GM21576 (cell line): ENCODE results near the gene OSCP1.
A peak's percentile ranks its signal among the peaks of the same experiment; 100 is the strongest.

Experiments used
- ATAC-seq: cut with Tn5 transposase; IDR thresholded peaks from one replicate; pipeline ENCODE4 v1.9.1; 2021; ENCODE audit warnings: mild to moderate bottlenecking, moderate library complexity; ENCODE audit not compliant: unreplicated experiment

The OSCP1 gene

DNA sequence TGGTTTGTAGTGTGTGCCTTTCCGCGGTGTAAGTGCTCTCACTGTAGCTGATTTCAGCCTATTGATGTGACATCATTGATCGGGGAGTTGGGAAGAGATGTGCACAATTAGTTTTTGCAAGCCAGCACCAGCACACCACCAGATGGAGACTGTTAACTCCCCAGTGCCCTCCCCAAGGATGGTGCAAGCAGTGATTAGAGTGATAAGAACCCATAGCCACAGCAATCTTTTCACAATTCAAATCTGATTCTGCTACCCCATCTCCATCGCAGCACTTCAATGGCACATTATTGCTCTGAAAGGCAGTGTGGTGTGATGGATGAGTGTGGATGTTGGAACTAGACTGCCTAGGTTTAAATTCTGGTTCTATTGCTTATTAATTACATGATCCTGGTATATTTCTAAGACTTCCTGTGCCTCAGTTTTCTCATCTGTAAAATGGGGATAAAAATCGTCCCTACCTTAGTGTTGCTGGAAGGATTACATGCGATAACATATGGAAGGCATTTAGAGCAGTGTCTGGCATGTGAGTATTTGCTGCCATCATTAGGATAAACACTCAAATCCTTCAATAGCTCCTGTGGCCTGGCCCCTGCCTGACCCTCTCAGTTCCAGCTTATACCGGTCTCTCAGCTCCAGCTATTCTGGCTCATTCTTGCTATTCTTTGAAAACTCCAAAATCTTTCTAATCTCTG is 25.8 kb upstream of the OSCP1 start:
- ATAC-seq = no peak

DNA sequence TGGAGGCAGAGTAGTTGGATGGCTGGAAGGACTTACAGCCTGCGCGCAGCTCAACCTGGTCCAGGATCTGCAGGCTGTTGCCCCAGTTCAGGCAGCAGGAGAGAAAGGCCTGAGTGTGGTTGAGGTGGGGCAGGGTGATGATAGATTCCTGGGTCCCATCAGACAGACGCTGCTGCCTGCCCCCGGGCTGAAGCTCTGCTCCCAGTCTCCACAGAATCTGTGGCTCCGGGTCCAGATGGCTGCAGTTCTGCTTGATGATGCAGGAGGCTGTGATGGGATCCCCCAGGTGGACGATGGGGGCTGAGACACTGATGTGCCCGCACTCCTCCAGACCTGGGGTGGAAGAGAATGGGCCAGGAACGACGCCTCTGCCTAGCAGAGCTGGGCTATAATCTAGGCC is 25.1 kb upstream of the OSCP1 start:
- ATAC-seq = no peak

DNA sequence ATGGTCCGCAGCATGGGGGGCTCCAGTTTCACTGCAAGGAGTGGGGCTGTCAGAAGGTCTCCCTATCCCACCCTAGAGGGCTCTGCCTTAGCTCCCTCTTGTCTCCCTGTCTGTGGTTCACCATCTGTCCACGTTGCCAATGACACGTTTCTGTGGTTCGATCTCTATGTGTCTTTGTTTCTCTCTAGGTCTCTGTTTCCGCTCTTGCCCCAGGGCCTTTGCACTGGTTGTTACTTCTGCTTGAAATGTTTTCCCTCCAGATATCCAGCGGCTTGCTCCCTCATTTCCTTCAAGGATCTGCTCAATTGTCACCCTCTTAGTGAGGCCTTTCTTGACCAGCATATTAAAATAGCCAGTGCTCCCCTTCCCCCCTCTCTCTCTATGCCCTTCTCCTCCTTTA is 22.4 kb upstream of the OSCP1 start:
- no peak for ATAC-seq

DNA sequence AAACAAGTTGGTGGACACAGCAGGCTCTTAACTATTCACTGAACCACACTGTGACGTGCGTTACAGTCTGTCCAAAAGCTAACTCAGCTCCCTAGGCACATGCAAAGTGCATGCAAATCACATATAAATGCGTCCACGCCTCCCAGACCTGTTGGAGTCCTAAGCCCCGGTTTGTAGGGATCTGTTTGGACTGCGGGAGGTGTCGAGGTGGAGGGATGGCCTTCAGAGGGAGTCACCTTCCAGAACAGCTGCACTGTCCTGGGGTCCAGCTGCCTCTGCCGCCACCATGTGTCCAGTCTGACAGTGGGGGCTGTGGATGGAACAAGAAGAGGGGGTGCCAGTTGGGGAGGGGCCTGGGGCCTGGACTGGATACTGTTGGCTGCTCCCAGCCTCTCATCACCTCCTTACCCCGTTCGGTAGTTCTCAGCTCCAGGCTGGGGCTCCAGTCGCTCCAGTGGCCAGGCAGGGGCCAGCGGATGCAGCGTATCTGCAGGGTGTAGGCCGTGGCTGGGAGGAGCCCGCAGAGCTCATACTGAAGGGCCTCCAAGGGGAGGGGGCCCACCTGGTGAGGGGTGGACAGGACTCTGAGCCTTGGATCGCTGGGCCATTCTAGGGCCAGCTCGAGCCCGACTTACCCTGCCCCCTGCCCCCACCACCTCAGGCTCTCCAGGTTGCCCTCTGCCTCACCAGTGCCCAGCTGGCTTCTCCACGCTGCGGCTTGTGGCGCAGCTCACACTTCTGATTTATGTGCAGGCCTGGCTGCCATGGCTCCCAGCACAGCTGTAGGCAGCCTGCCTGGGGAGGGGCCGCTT is 21.8 kb upstream of the OSCP1 start:
- ATAC-seq = no peak

DNA sequence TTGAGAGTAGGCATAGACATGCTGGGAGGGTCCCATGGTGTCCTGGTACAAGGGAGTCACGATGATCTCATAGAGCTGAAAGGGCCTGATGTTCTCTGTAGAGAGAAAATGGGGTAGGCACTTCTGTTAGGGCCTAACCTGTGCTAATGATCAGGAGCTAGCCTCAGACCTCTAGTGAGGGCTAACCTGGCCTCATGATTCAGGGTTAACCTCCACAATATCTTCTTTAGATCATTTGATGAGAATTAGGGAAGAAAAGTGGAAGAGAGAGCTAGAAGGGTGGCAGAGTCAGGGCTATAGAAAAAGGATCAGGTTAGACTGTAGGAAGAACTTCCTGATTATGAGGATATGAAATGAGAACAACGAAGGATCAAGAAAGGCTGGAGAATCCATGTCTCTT is 18.9 kb upstream of the OSCP1 start:
- no peak for ATAC-seq

DNA sequence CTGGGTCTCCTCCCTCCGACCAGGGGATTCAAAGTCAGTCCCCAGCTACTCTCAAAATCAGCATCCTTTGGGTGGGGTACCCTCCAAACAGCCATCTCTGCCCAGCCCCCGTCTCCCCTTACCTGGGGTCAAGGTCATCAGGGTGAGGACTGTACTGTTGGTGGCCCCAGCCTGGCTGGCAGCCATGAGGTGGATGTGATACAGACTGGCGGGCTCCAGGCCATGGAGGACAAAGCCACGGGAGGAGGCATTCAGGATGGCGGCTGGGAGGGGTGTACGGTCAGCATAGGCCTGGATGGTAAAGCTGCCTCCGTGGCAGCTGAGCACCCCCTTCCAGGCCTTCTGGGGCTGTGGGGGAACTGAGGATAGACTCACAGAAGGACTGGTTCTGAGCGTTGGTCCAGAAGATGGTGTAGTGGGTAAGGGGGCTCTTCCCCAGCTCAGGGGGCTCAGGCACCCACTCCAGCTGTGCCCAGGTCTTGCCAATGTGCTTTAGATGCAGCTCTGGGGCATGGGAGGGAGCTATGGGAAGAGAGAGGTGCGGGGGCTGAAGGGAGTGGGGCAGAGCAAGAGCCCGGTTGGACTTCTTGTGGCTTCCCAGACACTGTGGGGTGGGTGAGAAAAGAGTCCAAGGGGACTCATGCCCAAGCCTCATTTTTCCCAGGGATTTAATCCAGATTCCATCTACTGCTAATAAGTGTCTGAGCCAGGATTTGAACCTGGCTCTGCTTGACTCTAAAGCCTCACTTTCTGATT is 17.6 kb upstream of the OSCP1 start:
- no peak for ATAC-seq

DNA sequence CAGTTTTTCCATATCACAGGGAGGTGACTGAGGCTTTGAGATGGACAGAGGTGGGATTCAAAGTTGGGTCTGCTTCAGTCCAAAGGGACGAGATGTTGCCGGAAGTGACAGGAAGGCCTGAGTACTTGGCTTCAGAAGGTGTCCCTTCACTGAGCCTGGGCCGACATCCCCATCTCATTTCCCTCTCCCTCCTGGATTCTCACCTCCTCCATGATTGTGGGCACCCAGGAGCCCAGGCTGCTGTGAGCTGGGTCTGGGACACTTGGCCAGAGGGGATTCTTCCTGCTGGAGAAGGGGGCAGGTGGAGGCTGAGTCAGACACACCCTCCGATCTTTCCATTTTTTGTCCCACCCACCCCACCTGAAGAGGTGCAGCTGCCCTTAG is 16.8 kb upstream of the OSCP1 start:
- no peak for ATAC-seq

DNA sequence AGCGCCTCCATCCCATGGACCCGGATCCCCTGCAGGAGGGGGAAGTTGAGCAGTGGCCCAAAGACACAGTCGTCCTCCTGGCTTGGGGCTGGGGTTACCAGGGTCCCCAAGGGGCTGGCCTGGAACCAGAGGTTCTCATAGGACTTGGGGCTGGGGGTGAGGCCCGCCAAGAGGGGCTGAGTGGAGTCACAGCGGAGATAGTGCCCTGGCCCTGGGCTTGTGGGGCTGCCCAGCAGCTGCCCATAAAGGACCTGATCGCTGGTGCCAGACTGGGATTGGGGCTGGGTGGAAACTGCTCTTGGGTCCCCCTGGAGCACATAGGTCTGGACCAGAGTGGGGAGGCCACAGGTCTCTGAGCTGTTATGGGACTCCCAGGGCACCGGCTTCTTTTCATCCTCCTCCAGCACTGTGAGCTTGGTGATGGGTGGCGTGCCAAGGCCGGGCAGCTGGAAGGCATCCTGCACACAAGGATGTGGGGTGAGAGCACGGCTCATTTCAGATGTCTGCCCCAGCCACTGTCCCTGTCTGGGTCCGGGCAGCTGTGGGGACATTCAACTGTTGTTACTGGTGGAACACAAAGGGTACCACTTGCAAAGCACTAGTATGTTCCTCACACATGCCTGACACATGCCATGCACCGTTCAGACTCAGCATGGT is 16.2 kb upstream of the OSCP1 start:
- no peak for ATAC-seq

DNA sequence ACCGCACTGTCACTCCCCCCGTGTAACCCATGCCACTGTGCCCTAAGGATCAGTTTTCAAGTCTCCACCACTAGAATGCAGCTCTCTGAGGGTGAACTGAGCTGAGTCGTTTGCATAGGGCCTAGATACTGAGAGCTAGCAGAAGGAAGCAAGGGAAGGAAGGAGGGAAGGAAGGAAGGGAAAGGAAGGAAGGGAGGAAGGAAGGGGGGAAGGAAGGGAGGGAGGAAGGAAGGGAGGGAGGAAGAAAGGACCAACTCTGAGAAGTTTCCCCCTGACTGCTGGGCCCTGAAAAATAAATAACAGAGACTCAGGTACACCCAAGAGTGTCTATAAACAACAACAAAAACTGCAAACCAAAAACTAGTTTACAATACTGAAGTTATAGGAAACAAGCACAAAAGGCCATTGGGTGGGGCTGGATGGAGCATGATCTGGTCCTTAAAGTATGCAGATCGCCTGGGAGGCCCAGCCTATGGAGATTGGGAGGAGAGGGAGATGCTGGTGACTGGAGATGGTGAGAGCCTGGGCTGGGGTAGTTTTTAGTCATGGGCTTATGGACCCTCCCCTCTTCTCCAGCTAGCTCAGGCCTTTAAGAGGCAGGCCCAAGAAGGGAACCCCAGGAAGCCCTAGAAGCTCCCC is 15.6 kb upstream of the OSCP1 start:
- no peak for ATAC-seq

DNA sequence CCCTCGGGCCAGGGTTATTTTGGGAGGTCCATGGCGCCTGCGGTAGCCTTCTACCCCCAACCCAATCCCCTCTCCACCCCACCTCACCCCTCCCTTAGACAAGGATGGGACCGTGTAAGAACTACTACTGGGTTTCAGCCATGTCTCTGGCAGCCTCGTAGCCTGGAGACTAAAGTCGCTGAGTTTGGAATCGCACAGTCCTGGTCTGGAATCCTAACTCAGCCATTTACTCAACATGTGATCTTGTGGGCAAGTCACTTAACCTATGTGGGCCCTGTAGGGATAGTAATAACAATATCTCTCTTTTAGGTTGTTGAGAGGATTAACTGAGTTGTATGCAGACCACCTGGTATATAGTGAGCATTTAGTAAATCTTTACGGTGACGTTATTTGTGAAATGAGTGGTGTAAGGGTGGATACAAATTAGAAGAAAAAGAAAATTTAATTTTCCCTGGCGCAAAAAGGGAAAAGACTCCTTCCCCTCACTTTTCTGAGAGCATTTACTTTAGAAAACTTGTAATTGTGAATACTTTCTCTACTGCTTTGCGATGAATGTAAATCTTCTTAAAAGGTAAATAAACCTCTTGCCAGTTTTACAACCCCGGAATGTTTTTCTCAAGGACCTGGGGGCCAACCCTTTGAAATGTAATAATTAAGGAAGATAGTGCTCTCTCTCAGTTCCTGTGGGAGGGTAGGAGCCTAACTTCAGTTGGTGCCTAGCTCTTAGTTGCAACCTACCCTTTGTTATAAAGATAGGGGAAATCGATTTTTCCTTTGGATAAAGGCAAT is 14.5 kb upstream of the OSCP1 start:
- ATAC-seq = peak; percentile 27

DNA sequence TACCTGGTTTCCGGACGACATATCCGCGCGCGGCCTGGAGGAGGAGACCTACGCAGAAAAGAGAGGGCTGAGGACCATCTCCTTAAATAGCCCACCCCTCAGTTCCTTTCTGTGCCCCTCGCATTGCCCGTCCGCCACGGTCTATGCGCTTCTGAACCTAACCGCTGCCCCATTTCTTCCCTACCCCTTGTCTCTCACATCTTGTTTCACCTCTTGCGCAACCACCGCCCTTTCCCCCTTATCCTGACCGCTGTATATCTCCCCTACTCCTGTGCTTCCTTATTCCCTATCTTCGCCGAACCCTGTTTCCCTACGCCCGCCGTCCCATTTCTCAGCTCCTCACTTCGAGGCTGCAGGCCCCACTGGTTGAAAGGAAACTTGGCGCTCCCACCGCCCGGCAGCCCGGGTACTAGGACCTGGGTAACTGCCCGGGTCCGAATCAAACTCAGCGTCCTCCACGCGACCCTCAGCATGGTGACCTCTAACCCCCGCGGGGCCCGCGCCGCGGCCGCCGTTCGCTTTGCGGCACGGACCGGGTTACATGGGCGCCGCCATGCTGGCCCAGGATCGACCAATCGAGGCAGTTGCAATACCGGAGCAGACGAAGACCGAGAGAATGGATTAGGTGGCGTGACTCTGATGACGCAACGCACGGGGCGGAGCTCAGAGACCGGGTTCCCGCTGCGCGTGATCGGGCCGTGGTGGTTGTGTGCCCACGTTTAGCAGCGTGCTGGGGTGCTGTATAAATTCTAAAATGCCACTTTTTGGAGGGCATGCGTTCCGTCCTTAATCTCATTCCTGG is 13.8 kb upstream of the OSCP1 start, which contains the start of gene MRPS15:
TSS of gene MRPS15 (minus strand) at position 582 of the 802 bp plus-strand sequence. CDS start at position 473, 109 bp downstream.
- peak; percentile 86 for ATAC-seq

DNA sequence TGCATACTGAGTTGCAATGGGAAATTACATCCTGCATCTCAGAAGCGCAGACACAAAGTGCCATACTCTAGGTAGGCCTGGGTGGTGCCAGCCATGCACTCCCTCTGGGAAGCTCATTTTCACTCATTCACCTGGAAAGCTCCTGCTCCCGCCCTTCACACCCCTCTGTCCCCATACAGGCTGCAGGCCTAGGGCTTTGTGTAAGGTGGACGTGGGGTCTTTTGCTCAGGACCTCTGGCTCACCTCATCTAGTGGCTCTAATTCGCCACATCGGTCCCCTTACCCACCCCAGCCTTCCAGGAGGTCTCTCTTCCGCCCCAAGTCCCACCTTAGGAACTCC is 13.2 kb upstream of the OSCP1 start:
- no peak for ATAC-seq

DNA sequence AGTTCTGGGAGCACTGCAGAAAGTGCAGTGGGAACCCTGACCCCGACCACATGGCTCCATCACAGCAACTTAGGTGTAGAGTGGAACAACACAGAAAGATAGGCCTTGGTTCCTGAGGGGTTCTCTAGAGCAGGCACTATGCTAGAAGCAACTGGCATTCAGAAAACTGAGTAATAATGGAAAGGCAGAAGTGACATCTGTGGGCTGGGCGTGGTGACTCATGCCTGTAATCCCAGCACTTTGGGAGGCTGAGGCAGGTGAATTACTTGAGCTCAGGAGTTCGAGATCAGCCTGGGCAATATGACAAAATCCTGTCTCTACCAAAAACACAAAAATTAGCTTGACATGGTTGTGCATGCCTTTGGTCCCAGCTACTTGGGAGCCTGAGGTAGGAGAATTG is 8.7 kb upstream of the OSCP1 start:
- no peak for ATAC-seq

DNA sequence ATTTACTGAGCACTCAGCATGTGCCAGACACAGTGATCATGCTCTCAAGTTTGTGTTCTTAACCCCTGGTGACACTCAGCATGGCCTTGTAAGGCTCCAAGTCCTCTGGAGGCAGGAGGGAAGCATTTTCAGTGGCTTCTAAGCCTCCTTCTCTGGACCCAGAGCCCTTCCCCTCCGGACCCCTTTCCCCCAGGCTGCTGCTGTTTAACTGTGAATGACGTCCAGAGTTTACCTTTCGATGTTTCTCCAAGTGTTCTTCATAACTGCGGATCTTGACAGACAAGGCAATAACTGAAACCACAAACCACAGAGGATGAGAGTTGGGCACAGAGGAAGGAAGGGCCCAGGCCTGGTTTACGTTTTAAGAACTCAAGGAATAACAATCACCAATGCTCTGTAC is 7.4 kb upstream of the OSCP1 start:
- no peak for ATAC-seq

DNA sequence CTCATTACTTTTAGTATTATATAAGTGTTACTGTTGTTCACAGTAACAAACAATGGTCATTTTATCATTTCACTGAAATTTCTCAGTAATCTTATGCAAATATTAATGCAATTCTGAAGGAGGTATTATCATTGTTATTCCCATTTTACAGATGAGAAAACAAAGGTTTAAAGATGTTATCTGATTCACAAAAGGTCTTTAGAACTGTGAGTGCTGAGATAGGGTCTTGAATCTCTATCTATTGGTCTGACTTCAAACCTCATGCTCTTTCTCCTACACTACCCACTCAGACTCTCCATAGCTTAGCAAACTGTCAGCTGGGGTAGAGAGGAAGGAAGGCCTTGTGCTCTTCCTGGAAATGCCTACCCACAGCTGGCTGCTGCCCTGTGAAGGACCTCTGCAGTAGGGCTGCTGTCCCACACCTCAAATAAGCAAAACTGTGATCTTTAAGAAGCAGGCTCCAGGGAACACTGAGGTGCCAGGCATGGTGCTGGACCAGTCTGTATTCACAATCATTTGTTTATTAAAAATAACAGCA is 6.2 kb upstream of the OSCP1 start:
- ATAC-seq = no peak

DNA sequence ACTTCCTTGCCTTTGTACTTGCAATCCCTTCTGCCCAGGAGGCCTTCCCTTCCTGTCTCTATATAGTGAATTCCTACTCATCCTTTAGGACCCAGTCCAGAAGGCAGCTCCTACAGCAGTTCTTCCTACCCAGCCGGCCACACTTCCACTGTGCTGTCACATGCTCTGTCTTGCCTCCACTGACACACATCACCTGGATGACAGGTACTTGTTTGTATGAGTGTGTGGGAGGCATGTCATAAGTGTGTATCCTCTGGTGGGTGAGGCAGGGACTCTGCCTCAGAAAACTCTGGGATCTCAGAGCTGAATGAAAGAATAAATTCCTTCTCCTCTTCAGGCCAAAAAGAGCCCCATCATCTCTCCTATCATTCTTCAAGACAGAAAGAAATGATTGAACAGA is 5.1 kb upstream of the OSCP1 start:
- no peak for ATAC-seq

DNA sequence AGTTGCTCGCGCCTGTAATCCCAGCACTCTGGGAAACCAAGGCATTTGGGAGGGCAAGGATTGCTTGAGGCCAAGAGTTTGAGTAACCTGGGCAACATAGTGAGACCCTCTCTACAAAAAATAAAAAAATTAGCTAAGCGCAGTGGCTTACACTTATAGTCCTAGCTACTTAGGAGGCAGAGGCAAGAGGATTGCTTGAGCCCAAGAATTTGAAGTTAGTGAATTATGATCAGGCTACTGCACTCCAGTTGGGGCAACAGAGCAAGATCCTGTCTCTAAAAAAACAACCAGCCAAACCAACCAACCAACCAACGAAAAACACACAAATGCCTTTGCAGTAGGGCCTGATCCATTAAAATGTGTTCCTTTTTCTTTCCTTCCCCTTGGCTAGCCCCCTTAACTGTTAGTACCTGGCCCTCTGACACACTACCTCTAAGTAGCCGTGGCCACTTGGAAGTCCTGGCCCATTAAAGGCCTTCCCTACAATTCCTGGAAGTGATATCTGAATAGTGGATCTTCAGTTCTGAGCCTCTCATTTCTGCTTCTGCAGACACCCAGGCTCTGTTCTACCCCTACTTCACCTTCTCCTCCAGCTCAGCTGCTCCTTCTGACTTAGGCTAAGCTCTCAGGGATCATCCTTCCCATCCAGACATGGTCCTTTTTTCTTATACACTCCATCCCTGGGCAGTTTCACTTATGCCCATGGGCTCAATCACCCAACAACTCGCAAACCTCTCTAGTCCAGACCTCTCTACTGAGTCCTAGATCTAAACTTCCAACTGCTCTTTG is 3.5 kb upstream of the OSCP1 start:
- no peak for ATAC-seq

DNA sequence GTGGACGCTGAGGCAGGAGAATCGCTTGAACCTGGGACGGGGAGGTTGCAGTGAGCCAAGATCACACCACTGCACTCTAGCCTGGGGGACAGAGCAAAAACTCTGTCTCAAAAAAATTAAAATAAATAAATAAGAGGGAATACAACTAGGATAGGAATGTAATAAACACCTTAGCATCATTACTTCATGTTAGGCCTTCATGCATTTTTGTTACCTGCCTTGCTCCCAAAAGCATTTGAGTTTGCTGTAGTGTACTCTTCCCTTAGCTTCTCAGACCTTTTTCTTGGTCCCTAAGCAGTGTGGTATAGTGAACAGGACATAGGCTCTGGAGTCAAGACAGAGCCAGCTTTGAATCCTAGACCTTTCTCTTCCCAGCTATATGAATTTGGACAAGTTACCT is 2.8 kb upstream of the OSCP1 start:
- no peak for ATAC-seq
